HepG2 (cell line): Measurements from ENCODE around the gene PRDM10. TPM values are rescaled to one million over a fixed set of nuclear protein-coding genes. Genes with fewer than 3 reads are reported as not detected.
A peak's percentile ranks its signal among the peaks of the same experiment; 100 is the strongest.

Experiments used
- ATAC-seq: fragments of 200-7000 bp; cut with Tn5 transposase; 3 replicates; pipeline ENCODE4 v1.9.1; 2020; ENCODE audit warnings: mild to moderate bottlenecking, moderate library complexity
- BruUV-seq: library from RNA; stranded (reverse); fragments of 400-500 nt; replicated peaks from 2 replicates; lab custom pipeline; 2021; lab: Mats Ljungman, UMichigan
- CTCF ChIA-PET: fragments of 300-600 bp; formaldehyde crosslinking; extraction: SDS; loops from one replicate; lab custom pipeline; 2021; ENCODE audit warnings: low total read pairs, inconsistent platforms, low intra/inter-chr PET ratio; lab: Yijun Ruan, JAX
- POLR2A ChIA-PET: fragments of 350-600 bp; sonication (Branson Sonifier 250); formaldehyde crosslinking; loops from one replicate; lab custom pipeline; 2020; ENCODE audit warnings: antibody characterized with exemption, inconsistent platforms; lab: Yijun Ruan, JAX
- DNase-seq: peaks from one replicate; pipeline ENCODE4 v3.0.0-alpha.2; 2015; ENCODE audit warnings: low spot score
- FAIRE-seq: peaks from 3 replicates; lab custom pipeline; 2011; peaks lifted over from hg19 to GRCh38; lab: Jason Lieb, UNC
- H2AFZ ChIP-seq: one replicate; pipeline ENCODE4 v1.6.1; 2011; ENCODE audit warnings: low read length, inconsistent platforms
- H3K27ac ChIP-seq: fragments of 300-600 bp; 3 replicates; pipeline ENCODE4 v1.8.0; 2011; ENCODE audit warnings: mixed run types, mild to moderate bottlenecking, mixed read lengths, low read length, inconsistent platforms; ENCODE audit not compliant: insufficient read depth; ENCODE audit errors: extremely low read length
- H3K27me3 ChIP-seq, 2 experiments: fragments of 200-600 bp in 1 of 2; 2 replicates in 1 of 2; 3 replicates in 1 of 2; pipeline versions ENCODE4 v1.6.0 to v1.8.0; 2011; ENCODE audit warnings: low read length in 2 of 2, mild to moderate bottlenecking in 2 of 2, moderate library complexity in 2 of 2, inconsistent platforms in 1 of 2; ENCODE audit not compliant: insufficient read depth in 2 of 2, control insufficient read depth in 1 of 2
- H3K36me3 ChIP-seq, 2 experiments: fragments of 200-600 bp in 1 of 2; replicated peaks in 1 of 2; 2 replicates in 1 of 2; 3 replicates in 1 of 2; pipeline versions ENCODE4 v1.5.1 to v1.8.0; 2011; ENCODE audit warnings: low read length in 2 of 2, inconsistent platforms in 1 of 2; ENCODE audit not compliant: insufficient read depth in 2 of 2, control insufficient read depth in 1 of 2
- H3K4me1 ChIP-seq: 2 replicates; pipeline ENCODE4 v1.5.1; 2012; ENCODE audit warnings: low read length, inconsistent platforms; ENCODE audit not compliant: insufficient read depth
- H3K4me2 ChIP-seq: 2 replicates; pipeline ENCODE4 v1.6.0; 2011; ENCODE audit warnings: low read depth, low read length, inconsistent platforms
- H3K4me3 ChIP-seq, 3 experiments: fragments of 200-600 bp in 1 of 3; sonication (generic), shearing (Covaris generic) in 1 of 3; replicated peaks in 1 of 3; 2 replicates each; pipeline ENCODE4 v1.5.1; 2011 to 2016; ENCODE audit warnings: low read length in 3 of 3, inconsistent platforms in 2 of 3, low read depth in 2 of 3, mild to moderate bottlenecking in 2 of 3, control low read depth in 1 of 3, mixed read lengths in 1 of 3; ENCODE audit not compliant: insufficient read depth in 1 of 3
- H3K79me2 ChIP-seq: one replicate; pipeline ENCODE4 v1.6.1; 2011; ENCODE audit warnings: low read length, inconsistent platforms; ENCODE audit not compliant: insufficient read depth
- H3K9ac ChIP-seq: 2 replicates; pipeline ENCODE4 v1.6.0; 2011; ENCODE audit warnings: mild to moderate bottlenecking, low read depth, low read length, inconsistent platforms; ENCODE audit not compliant: insufficient read depth
- H3K9me3 ChIP-seq: 2 replicates; pipeline ENCODE4 v1.5.1; 2012; ENCODE audit warnings: mild to moderate bottlenecking, low read length
- H4K20me1 ChIP-seq: 2 replicates; pipeline ENCODE4 v1.6.0; 2011; ENCODE audit warnings: inconsistent platforms, mild to moderate bottlenecking, low read length, moderate library complexity; ENCODE audit not compliant: insufficient read depth
- EP300 ChIP-seq, 3 experiments: sonication (generic) in 1 of 3; formaldehyde crosslinking in 1 of 3; IDR thresholded peaks; 2 replicates each; pipeline versions ENCODE4 v1.5.1 to v1.6.1; 2011 to 2020; ENCODE audit warnings: low read depth in 2 of 3, low read length in 2 of 3, borderline replicate concordance in 1 of 3, improper control_type of control experiment in 1 of 3, mild to moderate bottlenecking in 1 of 3, missing genetic modification reagents in 1 of 3, moderate library complexity in 1 of 3
- GATA4 ChIP-seq: sonication (generic); IDR thresholded peaks from 2 replicates; pipeline ENCODE4 v1.6.1; 2016; ENCODE audit warnings: antibody characterized with exemption, low read depth, borderline replicate concordance
- LCORL ChIP-seq, 2 experiments: fragments of 450-650 bp in 1 of 2; sonication (generic) in 1 of 2; formaldehyde crosslinking in 1 of 2; IDR thresholded peaks; 2 replicates each; pipeline versions ENCODE4 v1.5.0 to v1.6.1; 2017 to 2020; ENCODE audit warnings: antibody characterized with exemption in 1 of 2, missing genetic modification reagents in 1 of 2
- MAFF ChIP-seq: IDR thresholded peaks from 2 replicates; pipeline ENCODE4 v1.6.1; 2011; ENCODE audit warnings: low read depth, low read length, improper control_type of control experiment
- MAFK ChIP-seq, 2 experiments: IDR thresholded peaks in 1 of 2; conservative IDR thresholded peaks in 1 of 2; 2 replicates each; pipeline ENCODE4 v1.6.1; 2011; ENCODE audit warnings: improper control_type of control experiment in 2 of 2, low read length in 2 of 2
- SETDB1 ChIP-seq: sonication (generic); formaldehyde crosslinking; IDR thresholded peaks from 2 replicates; pipeline ENCODE4 v1.5.1; 2020; ENCODE audit warnings: missing genetic modification reagents, mild to moderate bottlenecking, borderline replicate concordance
- STAG1 ChIP-seq: sonication (generic); formaldehyde crosslinking; IDR thresholded peaks from 2 replicates; pipeline ENCODE4 v1.4.0; 2020; ENCODE audit warnings: missing genetic modification reagents
- ZBTB8A ChIP-seq: sonication (generic); formaldehyde crosslinking; IDR thresholded peaks from 2 replicates; pipeline ENCODE4 v1.4.0; 2020; ENCODE audit warnings: mild to moderate bottlenecking, low read depth, missing genetic modification reagents, borderline replicate concordance
- ZNF10 ChIP-seq: sonication (generic); formaldehyde crosslinking; IDR thresholded peaks from 2 replicates; pipeline ENCODE4 v1.4.0; 2020; ENCODE audit warnings: mild to moderate bottlenecking, low read depth, missing genetic modification reagents, borderline replicate concordance
- ZNF83 ChIP-seq: sonication (generic); formaldehyde crosslinking; IDR thresholded peaks from 2 replicates; pipeline ENCODE4 v1.4.0; 2020; ENCODE audit warnings: missing genetic modification reagents, mild to moderate bottlenecking, borderline replicate concordance
- ZSCAN29 ChIP-seq: sonication (generic); formaldehyde crosslinking; conservative IDR thresholded peaks from 2 replicates; pipeline ENCODE4 v1.4.0; 2020; ENCODE audit warnings: mild to moderate bottlenecking, missing genetic modification reagents
- WGBS: methylation state at CpG from one replicate; pipeline ENCODE4 v1.1.6; 2017; ENCODE audit warnings: low lambda C conversion rate; 5-methylcytosine and 5-hydroxymethylcytosine counted together
- in situ Hi-C: cut with HindIII; loops from 2 replicates; pipeline ENCODE4 v1.10.0; 2017; ENCODE audit warnings: low pct_unique_long_range_greater_than_20kb; ENCODE audit not compliant: extremely low pct_ligation_motif_present
- intact Hi-C: fragments of 100-400 bp; cut with micrococcal nuclease; formaldehyde crosslinking; loops from one replicate; pipeline ENCODE4 v1.10.0; 2022; ENCODE audit not compliant: unreplicated experiment
- polyA plus RNA-seq, 8 experiments: library from polyadenylated mRNA; depleted of rRNA in 3 of 8; stranded (reverse) in 7 of 8; unstranded in 1 of 8; fragments of >200 nt; fragmentation: Illumina TruSeq in 4 of 8; extraction: Trizol in 4 of 8; gene quantifications; 2 replicates each; pipeline versions ENCODE4 v1.2.1 to v1.2.3, GENCODE V29; 2011 to 2016; ENCODE audit warnings: low read depth in 4 of 8, missing spikeins in 1 of 8, mixed read lengths in 1 of 8; ENCODE audit not compliant: insufficient read depth in 1 of 8
- total RNA-seq, 5 experiments: library from RNA; depleted of rRNA; stranded (reverse); fragments of >200 nt; fragmentation: Illumina TruSeq; extraction: Trizol; gene quantifications; 2 replicates each; pipeline ENCODE4 v1.2.3, GENCODE V29; 2016; ENCODE audit warnings: low read depth in 1 of 5

The PRDM10 gene
- total and polyA plus RNA-seq, 2 of the 13 experiments (the other 11 are each of a cell fraction or from before 2014, with no cell fraction given) = 5.7 to 5.8 TPM

GRCh38 chr11:129968591-129969419, 33.8 kb downstream of the PRDM10 start:
- Histone ChIP-seq H3K36me3 (no peaks in the 10 kb centered on the region), H4K20me1 (no peaks in the 10 kb centered on the region), H3K4me1 (peaks cover 26% of the 10 kb centered on the region), H3K27me3 (no peaks in the 10 kb centered on the region), H3K4me2 (no peak overlapping the region), H3K27ac (no peak overlapping the region), H3K79me2 (peaks cover 6% of the 10 kb centered on the region), H3K9ac (no peak overlapping the region), H3K4me3 (no peak overlapping the region), H2AFZ (no peak overlapping the region), H3K9me3 (no peaks in the 10 kb centered on the region)
- FAIRE-seq (no peak), ATAC-seq (no peak), DNase-seq (no peak)
- BruUV-seq = no TSS peak
- intact Hi-C loops = no loop called here
- TF ChIP-seq GATA4 = no peak
- no peak for TF ChIP-seq SETDB1 (CRISPR knock-in tag)
- no peak for TF ChIP-seq ZSCAN29 (CRISPR knock-in tag)
- TF ChIP-seq ZNF83 (CRISPR knock-in tag) = no peak
- peak; percentile 97 for TF ChIP-seq MAFF
- no peak for TF ChIP-seq ZNF10 (CRISPR knock-in tag)
- no peak for TF ChIP-seq EP300 (IDR thresholded peaks at IDR 0.05; ENCODE audit: low read depth in 2 of 2, low read length in 2 of 2)
- TF ChIP-seq EP300 (CRISPR knock-in tag; IDR thresholded peaks at IDR 0.05; ENCODE audit: borderline replicate concordance) = no peak
- no peak for TF ChIP-seq ZBTB8A
- TF ChIP-seq STAG1 = no peak
- TF ChIP-seq MAFK (conservative IDR thresholded peaks at IDR 0.05 in 1 of 2, IDR thresholded peaks at IDR 0.05 in 1 of 2; ENCODE audit: low read length in 2 of 2) = peak; percentile 95 to 98
- no peak for TF ChIP-seq LCORL (IDR thresholded peaks at IDR 0.05)
- TF ChIP-seq LCORL (CRISPR knock-in tag; IDR thresholded peaks at IDR 0.05) = no peak
- ChIA-PET CTCF (no interaction called here), POLR2A (no interaction called here)
- in situ Hi-C loops = no loop called here
- WGBS = 96% methylated on average over 9 of the region's 9 CpGs
